H9 (cell line): ENCODE results near the gene RNF141. TPM values are rescaled to one million over a fixed set of nuclear protein-coding genes. Genes with fewer than 3 reads are reported as not detected.

Source experiments
- DNase-seq: peaks from one replicate; pipeline ENCODE4 v3.0.0-alpha.2; 2017
- H2AFZ ChIP-seq: one replicate; pipeline ENCODE4 v1.6.1; 2013; ENCODE audit warnings: mild to moderate bottlenecking, low read length, control low read depth, moderate library complexity
- H2AK5ac ChIP-seq: 2 replicates; pipeline ENCODE4 v1.6.1; 2013; ENCODE audit warnings: low read length, control low read depth, mixed read lengths; ENCODE audit not compliant: insufficient read length
- H2BK120ac ChIP-seq: one replicate; pipeline ENCODE4 v1.6.1; 2013; ENCODE audit warnings: low read depth, mild to moderate bottlenecking, low read length, control low read depth, inconsistent platforms; ENCODE audit not compliant: poor library complexity, severe bottlenecking
- H2BK12ac ChIP-seq: 2 replicates; pipeline ENCODE4 v1.6.1; 2013; ENCODE audit warnings: low read length, control low read depth, mixed read lengths, low read depth; ENCODE audit not compliant: insufficient read length
- H2BK15ac ChIP-seq: 2 replicates; pipeline ENCODE4 v1.6.1; 2013; ENCODE audit warnings: low read depth, low read length, control low read depth
- H2BK20ac ChIP-seq: one replicate; pipeline ENCODE4 v1.6.1; 2013; ENCODE audit warnings: low read depth, mild to moderate bottlenecking, low read length, control low read depth, inconsistent platforms; ENCODE audit not compliant: poor library complexity, severe bottlenecking
- H2BK5ac ChIP-seq: 2 replicates; pipeline ENCODE4 v1.6.1; 2013; ENCODE audit warnings: low read length, control low read depth, mixed read lengths; ENCODE audit not compliant: insufficient read length
- H3K14ac ChIP-seq: 2 replicates; pipeline ENCODE4 v1.6.1; 2013; ENCODE audit warnings: low read length, control low read depth; ENCODE audit not compliant: insufficient read depth
- H3K18ac ChIP-seq: 2 replicates; pipeline ENCODE4 v1.6.1; 2013; ENCODE audit warnings: low read depth, mild to moderate bottlenecking, mixed read lengths, low read length, control low read depth; ENCODE audit not compliant: insufficient read length
- H3K23ac ChIP-seq: 2 replicates; pipeline ENCODE4 v1.6.1; 2013; ENCODE audit warnings: low read length, control low read depth, mixed read lengths, low read depth; ENCODE audit not compliant: insufficient read length
- H3K23me2 ChIP-seq: 2 replicates; pipeline ENCODE4 v1.6.1; 2013; ENCODE audit warnings: low read depth, mild to moderate bottlenecking, mixed read lengths, low read length, control low read depth; ENCODE audit not compliant: insufficient read length, poor library complexity, severe bottlenecking
- H3K27ac ChIP-seq: 2 replicates; pipeline ENCODE4 v1.5.1; 2013; ENCODE audit warnings: low read length, control low read depth, mixed read lengths, low read depth; ENCODE audit not compliant: insufficient read length
- H3K27me3 ChIP-seq: 2 replicates; pipeline ENCODE4 v1.6.1; 2013; ENCODE audit warnings: low read length, control low read depth, inconsistent platforms; ENCODE audit not compliant: insufficient read depth
- H3K4ac ChIP-seq: 2 replicates; pipeline ENCODE4 v1.6.1; 2013; ENCODE audit warnings: low read depth, mild to moderate bottlenecking, control low read depth, inconsistent platforms, low read length, moderate library complexity
- H3K4me1 ChIP-seq: 2 replicates; pipeline ENCODE4 v1.6.1; 2013; ENCODE audit warnings: low read length, control low read depth, inconsistent platforms; ENCODE audit not compliant: insufficient read depth
- H3K4me2 ChIP-seq: 2 replicates; pipeline ENCODE4 v1.6.1; 2013; ENCODE audit warnings: low read length, control low read depth, mixed read lengths; ENCODE audit not compliant: insufficient read length, insufficient read depth
- H3K56ac ChIP-seq: 2 replicates; pipeline ENCODE4 v1.6.1; 2013; ENCODE audit warnings: low read depth, mild to moderate bottlenecking, mixed read lengths, low read length, control low read depth; ENCODE audit not compliant: insufficient read length
- H3K79me1 ChIP-seq: 2 replicates; pipeline ENCODE4 v1.6.1; 2013; ENCODE audit warnings: low read depth, mild to moderate bottlenecking, moderate library complexity, low read length, control low read depth, inconsistent platforms; ENCODE audit not compliant: insufficient read depth, poor library complexity, severe bottlenecking
- H3K79me2 ChIP-seq: 2 replicates; pipeline ENCODE4 v1.6.1; 2013; ENCODE audit warnings: low read length, control low read depth, inconsistent platforms; ENCODE audit not compliant: insufficient read depth
- H3K9ac ChIP-seq: 2 replicates; pipeline ENCODE4 v1.6.1; 2013; ENCODE audit warnings: low read length, control low read depth, mixed read lengths; ENCODE audit not compliant: insufficient read length; ENCODE audit errors: extremely low read depth
- H3K9me3 ChIP-seq: one replicate; pipeline ENCODE4 v1.6.1; 2013; ENCODE audit warnings: low read depth, low read length, inconsistent platforms; ENCODE audit not compliant: control insufficient read depth
- H3T11ph ChIP-seq: one replicate; pipeline ENCODE4 v1.6.1; 2013; ENCODE audit warnings: mild to moderate bottlenecking, low read length, control low read depth, inconsistent platforms
- H4K20me1 ChIP-seq: one replicate; pipeline ENCODE4 v1.6.1; 2013; ENCODE audit not compliant: control insufficient read depth, insufficient read length, insufficient read depth
- H4K5ac ChIP-seq: 2 replicates; pipeline ENCODE4 v1.6.1; 2013; ENCODE audit warnings: low read depth, mild to moderate bottlenecking, mixed read lengths, low read length, control low read depth; ENCODE audit not compliant: insufficient read length
- H4K8ac ChIP-seq: replicated peaks from 2 replicates; pipeline ENCODE4 v1.6.1; 2013; ENCODE audit warnings: low read length, control low read depth, mixed read lengths, low read depth; ENCODE audit not compliant: insufficient read length
- H4K91ac ChIP-seq: 2 replicates; pipeline ENCODE4 v1.6.1; 2013; ENCODE audit warnings: low read depth, mild to moderate bottlenecking, moderate library complexity, mixed read lengths, low read length, control low read depth; ENCODE audit not compliant: insufficient read length
- H3K27ac Mint-ChIP-seq, 3 experiments: 2 replicates in 2 of 3; 3 replicates in 1 of 3; pipeline ENCODE4 v1.8.0; 2020 to 2021; ENCODE audit warnings: mixed read lengths in 3 of 3, mild to moderate bottlenecking in 1 of 3, moderate library complexity in 1 of 3
- H3K27me3 Mint-ChIP-seq: 2 replicates; pipeline ENCODE4 v1.8.0; 2021; ENCODE audit warnings: low read depth, mild to moderate bottlenecking, moderate library complexity, mixed read lengths
- H3K36me3 Mint-ChIP-seq, 3 experiments: 2 replicates in 2 of 3; 3 replicates in 1 of 3; pipeline ENCODE4 v1.8.0; 2020 to 2021; ENCODE audit warnings: low read depth in 3 of 3, mixed read lengths in 3 of 3; ENCODE audit not compliant: insufficient read depth in 1 of 3
- H3K4me1 Mint-ChIP-seq, 2 experiments: 2 replicates each; pipeline ENCODE4 v1.8.0; 2020; ENCODE audit warnings: mixed read lengths in 2 of 2
- H3K4me3 Mint-ChIP-seq, 2 experiments: 2 replicates in 1 of 2; 3 replicates in 1 of 2; pipeline ENCODE4 v1.8.0; 2020 to 2021; ENCODE audit warnings: mild to moderate bottlenecking in 2 of 2, mixed read lengths in 2 of 2, moderate library complexity in 1 of 2
- H3K9me3 Mint-ChIP-seq, 2 experiments: 2 replicates in 1 of 2; 3 replicates in 1 of 2; pipeline ENCODE4 v1.8.0; 2020; ENCODE audit warnings: mild to moderate bottlenecking in 2 of 2, mixed read lengths in 2 of 2, moderate library complexity in 1 of 2
- CTCF ChIP-seq: fragments of 200-600 bp; sonication (generic); conservative IDR thresholded peaks from 3 replicates; pipeline ENCODE4 v1.8.0; 2021; ENCODE audit warnings: antibody characterized with exemption, mild to moderate bottlenecking
- total RNA-seq: library from RNA; stranded (reverse); gene quantifications from 2 replicates; pipeline ENCODE4 v1.2.1, GENCODE V29; 2021

Gene RNF141
- total RNA-seq, 1 experiment from 2014 or later: 24.7 TPM

DNA sequence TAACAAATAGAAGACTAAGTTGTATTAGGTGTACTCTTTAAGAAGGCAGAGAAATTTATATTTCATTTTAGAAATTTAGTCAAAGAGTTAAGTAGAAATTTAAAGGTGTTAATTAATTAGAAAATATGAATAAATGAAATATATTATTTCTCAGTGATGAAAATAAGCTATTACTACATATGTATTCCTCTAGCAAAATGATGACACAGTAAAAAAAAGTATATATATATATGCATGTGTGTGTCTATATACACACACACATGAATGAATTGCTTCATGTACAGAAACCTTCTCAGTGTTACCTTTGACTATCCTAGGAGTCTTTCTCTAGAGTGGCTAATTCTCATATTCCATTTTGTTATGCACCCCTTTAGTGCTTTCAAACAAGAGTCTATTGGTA is 7.7 kb downstream of the RNF141 start:
- Histone ChIP-seq H2BK12ac (no peak overlapping the region), H3K79me1 (no peaks in the 10 kb centered on the region), H2BK20ac (no peak overlapping the region), H3K27ac (no peak overlapping the region), H3K9me3 (no peaks in the 10 kb centered on the region), H2BK5ac (no peak overlapping the region), H3K56ac (no peak overlapping the region), H4K91ac (no peak overlapping the region), H4K5ac (no peak overlapping the region), H3K79me2 (no peaks in the 10 kb centered on the region), H3K18ac (no peak overlapping the region), H3K4ac (no peak overlapping the region), H3K27me3 (no peaks in the 10 kb centered on the region), H2AFZ (no peak overlapping the region), H2AK5ac (no peak overlapping the region), H3K23me2 (no peaks in the 10 kb centered on the region), H3K23ac (no peak overlapping the region), H4K20me1 (no peaks in the 10 kb centered on the region), H3K4me1 (no peaks in the 10 kb centered on the region), H3K4me2 (no peak overlapping the region), H2BK15ac (no peak overlapping the region), H3T11ph (no peak overlapping the region), H4K8ac (no peak overlapping the region), H2BK120ac (no peak overlapping the region), H3K9ac (no peak overlapping the region), H3K14ac (no peak overlapping the region)
- Mint-ChIP-seq H3K27me3 (no peaks in the 10 kb centered on the region), H3K4me3 (no peak overlapping the region), H3K27ac (no peak overlapping the region), H3K9me3 (no peaks in the 10 kb centered on the region; a peak in 1 of 5 replicates), H3K4me1 (no peaks in the 10 kb centered on the region), H3K36me3 (peaks cover 0 to 22% (median 12%) of the 10 kb centered on the region in 3 experiments; a peak in 4 of 7 replicates)
- no peak for DNase-seq
- TF ChIP-seq CTCF: no peak
